Subcutaneous adipose tissue (tissue), 4 donors: ENCODE measurements around the gene PRAF2. TPM values are rescaled to one million over a fixed set of nuclear protein-coding genes. Genes with fewer than 3 reads are reported as not detected.

Experiments used
- CTCF ChIP-seq: fragments of 450-650 bp; IDR thresholded peaks from one replicate; pipeline ENCODE4 v1.5.1; 2016; ENCODE audit warnings: low read depth, mild to moderate bottlenecking, control low read depth, antibody characterized with exemption, moderate library complexity
- total RNA-seq, 4 donors: library from RNA; depleted of rRNA; stranded (reverse); fragments of >200 nt; gene quantifications; one replicate each; pipeline ENCODE4 v1.1.0, GENCODE V29; 2016

The PRAF2 gene
- total RNA-seq, 4 donors from 2014 or later: 5.1 to 10.6 (median 9.0) TPM

- no peak for TF ChIP-seq CTCF
Measured at GRCh38 chrX:49064735-49065134, 9.1 kb downstream of the PRAF2 start.

- TF ChIP-seq CTCF: no peak
Measured at GRCh38 chrX:49064303-49064702, 9.5 kb downstream of the PRAF2 start.

GRCh38 chrX:49063715-49064114 lies 10.1 kb downstream of the PRAF2 start:
- no peak for TF ChIP-seq CTCF

GRCh38 chrX:49061916-49062315 lies 11.9 kb downstream of the PRAF2 start:
- no peak for TF ChIP-seq CTCF

GRCh38 chrX:49061490-49061889 lies 12.3 kb downstream of the PRAF2 start:
- no peak for TF ChIP-seq CTCF

- TF ChIP-seq CTCF: no peak
Measured at GRCh38 chrX:49060914-49061313, 12.9 kb downstream of the PRAF2 start.

GRCh38 chrX:49059681-49060085 lies 14.1 kb downstream of the PRAF2 start:
- no peak for TF ChIP-seq CTCF
